ENCODE data around the gene IRX6. TPM values are rescaled to one million over a fixed set of nuclear protein-coding genes. Genes with fewer than 3 reads are reported as not detected.

The IRX6 gene
- total RNA-seq, 1 donor from 2014 or later, result 0.82 TPM

GRCh38 chr16:55359946-55360345 lies 35.9 kb downstream of the IRX6 start:
- Mint-ChIP-seq H3K27ac (ENCODE audit: unreplicated experiment) (no peak overlapping the region), H3K4me1 (ENCODE audit: unreplicated experiment) (no peaks in the 10 kb centered on the region), H3K36me3 (ENCODE audit: low read depth, unreplicated experiment) (no peaks in the 10 kb centered on the region), H3K9me3 (ENCODE audit: unreplicated experiment) (no peaks in the 10 kb centered on the region), H3K27me3 (ENCODE audit: unreplicated experiment) (no peaks in the 10 kb centered on the region), H3K4me3 (ENCODE audit: unreplicated experiment) (no peak overlapping the region)
- TF ChIP-seq CTCF (IDR thresholded peaks at IDR 0.05; ENCODE audit: unreplicated experiment), result no peak
- DNase-seq (ENCODE audit: low spot score), result no peak

GRCh38 chr16:55364811-55365210 lies 40.8 kb downstream of the IRX6 start:
- H3K27ac Mint-ChIP-seq (ENCODE audit: unreplicated experiment), result no peak overlapping the region
- TF ChIP-seq CTCF (IDR thresholded peaks at IDR 0.05; ENCODE audit: unreplicated experiment), result no peak
- H3K36me3 Mint-ChIP-seq (ENCODE audit: low read depth, unreplicated experiment), result no peaks in the 10 kb centered on the region
- H3K27me3 Mint-ChIP-seq (ENCODE audit: unreplicated experiment), result no peaks in the 10 kb centered on the region
- peaks cover 4% of the 10 kb centered on the region for H3K4me1 Mint-ChIP-seq (ENCODE audit: unreplicated experiment)
- no peak overlapping the region for H3K4me3 Mint-ChIP-seq (ENCODE audit: unreplicated experiment)
- DNase-seq (ENCODE audit: low spot score), result no peak
- no peaks in the 10 kb centered on the region for H3K9me3 Mint-ChIP-seq (ENCODE audit: unreplicated experiment)

GRCh38 chr16:55367301-55367811 lies 43.4 kb downstream of the IRX6 start:
- no peak for DNase-seq (ENCODE audit: low spot score)
- no peaks in the 10 kb centered on the region for H3K36me3 Mint-ChIP-seq (ENCODE audit: low read depth, unreplicated experiment)
- TF ChIP-seq CTCF (IDR thresholded peaks at IDR 0.05; ENCODE audit: unreplicated experiment), result no peak
- H3K4me3 Mint-ChIP-seq (ENCODE audit: unreplicated experiment), result no peak overlapping the region
- H3K27me3 Mint-ChIP-seq (ENCODE audit: unreplicated experiment), result no peaks in the 10 kb centered on the region
- no peaks in the 10 kb centered on the region for H3K9me3 Mint-ChIP-seq (ENCODE audit: unreplicated experiment)
- no peak overlapping the region for H3K27ac Mint-ChIP-seq (ENCODE audit: unreplicated experiment)
- H3K4me1 Mint-ChIP-seq (ENCODE audit: unreplicated experiment), result peaks cover 4% of the 10 kb centered on the region

GRCh38 chr16:55367866-55368603 lies 44.0 kb downstream of the IRX6 start:
- Mint-ChIP-seq H3K4me3 (ENCODE audit: unreplicated experiment) (no peak overlapping the region), H3K27ac (ENCODE audit: unreplicated experiment) (no peak overlapping the region)

More at GRCh38 chr16:55367866-55368603, 44.0 kb downstream of the IRX6 start:
- no peak for TF ChIP-seq CTCF (IDR thresholded peaks at IDR 0.05; ENCODE audit: unreplicated experiment)
- DNase-seq (ENCODE audit: low spot score), result no peak
- peaks cover 4% of the 10 kb centered on the region for H3K4me1 Mint-ChIP-seq (ENCODE audit: unreplicated experiment)
- no peaks in the 10 kb centered on the region for H3K36me3 Mint-ChIP-seq (ENCODE audit: low read depth, unreplicated experiment)
- no peaks in the 10 kb centered on the region for H3K9me3 Mint-ChIP-seq (ENCODE audit: unreplicated experiment)
- no peaks in the 10 kb centered on the region for H3K27me3 Mint-ChIP-seq (ENCODE audit: unreplicated experiment)

All from endothelial cell (in vitro differentiated cells).